Effector memory CD8-positive, alpha-beta T cell (primary cell): Measurements from ENCODE around the gene HAVCR2.
A peak's percentile ranks its signal among the peaks of the same experiment; 100 is the strongest.
"Not testable (repeated sequence)": the region's sequence is repeated elsewhere in the genome, so short reads cannot be mapped to it uniquely, and the experiment has no call there.

Experiments used
- ATAC-seq: fragments of 150-1000 bp; cut with Tn5 transposase; replicated peaks from 2 replicates; pipeline ENCODE4 v1.10.0; 2021; ENCODE audit warnings: mild to moderate bottlenecking, moderate library complexity
- DNase-seq, 3 experiments: peaks; one replicate each; pipeline ENCODE4 v3.0.0; 2021
- H3K27ac Mint-ChIP-seq, 2 donors: one replicate each; pipeline ENCODE4 v1.8.0; 2022; ENCODE audit warnings: mild to moderate bottlenecking in 2 of 2, mixed read lengths in 2 of 2, moderate library complexity in 2 of 2
- H3K27me3 Mint-ChIP-seq, 2 donors: one replicate each; pipeline ENCODE4 v1.8.0; 2022; ENCODE audit warnings: mixed read lengths in 2 of 2
- H3K36me3 Mint-ChIP-seq: one replicate; pipeline ENCODE4 v1.8.0; 2022; ENCODE audit warnings: mild to moderate bottlenecking, moderate library complexity, mixed read lengths; ENCODE audit not compliant: insufficient read depth
- H3K4me1 Mint-ChIP-seq, 2 donors: one replicate each; pipeline ENCODE4 v1.8.0; 2022; ENCODE audit warnings: low read depth in 2 of 2, mixed read lengths in 2 of 2
- H3K4me3 Mint-ChIP-seq, 2 donors: one replicate each; pipeline ENCODE4 v1.8.0; 2022; ENCODE audit warnings: mild to moderate bottlenecking in 2 of 2, mixed read lengths in 2 of 2, moderate library complexity in 2 of 2
- H3K9me3 Mint-ChIP-seq, 2 donors: one replicate each; pipeline ENCODE4 v1.8.0; 2022; ENCODE audit warnings: mixed read lengths in 2 of 2

Gene HAVCR2

GRCh38 chr5:157049605-157050004, 59.2 kb downstream of the HAVCR2 start:
- H3K27ac Mint-ChIP-seq: no peak overlapping the region
- H3K9me3 Mint-ChIP-seq: no peaks in the 10 kb centered on the region
- ATAC-seq: no peak
- peak overlapping the region in 1 of 2 donors; percentile 54 for H3K4me3 Mint-ChIP-seq
- no peaks in the 10 kb centered on the region for H3K27me3 Mint-ChIP-seq
- peaks cover 6 to 9% of the 10 kb centered on the region in 2 donors for H3K4me1 Mint-ChIP-seq
- DNase-seq: no peak
- H3K36me3 Mint-ChIP-seq: peaks cover 2% of the 10 kb centered on the region

- H3K27ac Mint-ChIP-seq: no peak overlapping the region
- H3K9me3 Mint-ChIP-seq: no peaks in the 10 kb centered on the region
- H3K27me3 Mint-ChIP-seq: no peaks in the 10 kb centered on the region
- H3K4me3 Mint-ChIP-seq: no peak overlapping the region
- peaks cover 6 to 9% of the 10 kb centered on the region in 2 donors for H3K4me1 Mint-ChIP-seq
- ATAC-seq: no peak
- no peak for DNase-seq
- peaks cover 2% of the 10 kb centered on the region for H3K36me3 Mint-ChIP-seq
These were observed 60.9 kb downstream of the HAVCR2 start for GRCh38 chr5:157047898-157048297.

DNA sequence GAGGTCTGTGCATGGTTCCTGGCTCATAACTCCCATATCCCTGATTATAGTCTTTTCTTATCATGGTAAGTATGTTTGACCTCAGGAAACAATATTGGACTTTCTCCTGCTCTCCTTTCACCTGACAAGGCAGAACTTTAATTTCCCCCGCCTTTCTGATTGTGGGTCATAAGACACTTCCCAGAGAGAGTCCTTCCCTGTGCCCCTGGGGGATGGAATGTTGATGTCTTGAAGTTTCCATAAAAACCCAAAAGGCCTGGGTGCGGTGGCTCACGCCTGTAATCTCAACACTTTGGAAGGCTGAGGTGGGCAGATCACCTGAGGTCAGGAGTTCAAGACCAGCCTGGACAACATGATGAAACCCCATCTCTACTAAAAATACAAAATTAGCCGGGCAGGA, 61.8 kb downstream of the HAVCR2 start:
- not testable (repeated sequence) for ATAC-seq, DNase-seq, H3K9me3 Mint-ChIP-seq, H3K27ac Mint-ChIP-seq, H3K4me3 Mint-ChIP-seq, H3K4me1 Mint-ChIP-seq, H3K36me3 Mint-ChIP-seq, H3K27me3 Mint-ChIP-seq

DNA sequence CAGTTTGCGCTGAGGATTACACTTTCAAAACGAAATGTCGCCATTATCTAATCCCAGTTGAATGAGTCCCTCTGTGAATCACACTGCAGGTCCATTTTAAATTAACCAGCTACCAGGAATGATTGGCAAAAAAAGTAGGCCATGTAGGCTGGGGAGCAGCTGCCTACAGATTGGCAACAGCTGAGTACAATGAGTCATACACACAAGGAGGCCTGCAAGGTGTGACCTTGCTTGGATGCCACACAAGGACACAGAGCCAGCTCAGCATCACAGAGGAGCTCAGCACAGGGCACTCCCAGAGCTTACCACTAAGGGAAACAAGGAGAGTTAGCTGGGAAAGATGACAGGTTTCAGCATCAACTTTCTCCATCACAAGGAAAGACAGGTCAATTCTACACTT, 62.8 kb downstream of the HAVCR2 start:
- Mint-ChIP-seq H3K36me3 (no peaks in the 10 kb centered on the region), H3K4me3 (no peak overlapping the region), H3K4me1 (peaks cover 6 to 9% of the 10 kb centered on the region in 2 donors), H3K9me3 (no peaks in the 10 kb centered on the region), H3K27me3 (no peaks in the 10 kb centered on the region), H3K27ac (no peak overlapping the region)
- no peak for DNase-seq
- ATAC-seq: no peak

DNA sequence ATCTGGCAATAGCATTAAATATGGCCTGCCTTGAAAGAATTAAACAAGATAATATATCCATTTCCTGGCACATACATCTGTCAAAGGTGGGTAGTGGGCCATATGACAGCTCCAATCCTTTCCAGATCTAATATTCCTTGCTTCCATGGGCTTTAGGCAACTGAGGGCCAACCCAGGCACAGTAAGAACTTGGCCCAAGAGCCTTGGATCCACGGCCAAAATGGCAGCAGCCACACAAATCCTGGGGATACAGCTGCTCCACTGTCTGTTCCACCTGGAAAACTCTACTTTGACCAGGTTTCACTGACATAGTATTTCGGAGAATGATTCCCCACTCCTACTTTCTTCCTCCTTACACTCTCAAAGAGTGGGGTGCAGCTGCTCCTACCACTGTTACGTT, 63.2 kb downstream of the HAVCR2 start:
- peaks cover 6 to 9% of the 10 kb centered on the region in 2 donors for H3K4me1 Mint-ChIP-seq
- no peaks in the 10 kb centered on the region for H3K9me3 Mint-ChIP-seq
- no peak for ATAC-seq
- no peak overlapping the region for H3K27ac Mint-ChIP-seq
- H3K36me3 Mint-ChIP-seq: no peaks in the 10 kb centered on the region
- DNase-seq: no peak
- no peaks in the 10 kb centered on the region for H3K27me3 Mint-ChIP-seq
- H3K4me3 Mint-ChIP-seq: no peak overlapping the region

DNA sequence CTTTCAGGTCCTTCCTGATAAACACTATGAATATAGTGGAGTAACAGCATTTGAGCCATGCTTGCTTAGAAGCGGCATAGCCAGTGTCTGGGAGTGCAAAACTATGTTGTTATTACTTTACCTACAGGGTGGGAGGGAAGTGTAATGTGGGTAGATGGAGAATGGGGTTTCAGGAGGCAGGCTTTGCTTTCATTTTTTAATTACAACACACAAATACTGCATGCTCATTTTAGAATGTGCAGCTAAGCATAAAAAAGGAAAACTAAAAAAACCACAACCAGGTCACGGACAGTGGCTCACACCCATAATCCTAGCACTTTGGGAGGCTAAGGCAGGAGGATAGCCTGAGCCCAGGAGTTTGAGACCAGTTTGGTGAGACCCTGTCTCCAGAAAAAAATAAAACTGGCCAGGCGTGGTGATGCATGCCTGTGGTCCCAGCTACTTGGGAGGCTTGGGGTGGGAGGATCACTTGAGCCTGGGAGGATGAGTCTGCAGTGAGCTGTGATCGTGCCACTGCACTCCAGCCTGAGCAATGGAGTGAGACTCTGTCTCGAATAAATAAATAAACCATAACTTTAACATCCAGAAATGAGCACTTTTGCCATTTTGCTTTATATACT, 70.2 kb downstream of the HAVCR2 start:
- H3K4me1 Mint-ChIP-seq: peaks cover 7 to 12% of the 10 kb centered on the region in 2 donors
- peak overlapping the region; percentile 1 to 20 for H3K4me3 Mint-ChIP-seq
- H3K9me3 Mint-ChIP-seq: no peaks in the 10 kb centered on the region
- H3K27me3 Mint-ChIP-seq: no peaks in the 10 kb centered on the region
- ATAC-seq (peak; percentile 29), DNase-seq (no peak)
- no peaks in the 10 kb centered on the region for H3K36me3 Mint-ChIP-seq
- peak overlapping the region; percentile 7 to 52 for H3K27ac Mint-ChIP-seq
